HepG2 (cell line): ENCODE measurements around the gene CNRIP1. TPM values are rescaled to one million over a fixed set of nuclear protein-coding genes. Genes with fewer than 3 reads are reported as not detected.

Experiments used
- ATAC-seq: fragments of 200-7000 bp; cut with Tn5 transposase; 3 replicates; pipeline ENCODE4 v1.9.1; 2020; ENCODE audit warnings: mild to moderate bottlenecking, moderate library complexity
- BruUV-seq: library from RNA; stranded (reverse); fragments of 400-500 nt; replicated peaks from 2 replicates; lab custom pipeline; 2021; lab: Mats Ljungman, UMichigan
- CTCF ChIA-PET: fragments of 300-600 bp; formaldehyde crosslinking; extraction: SDS; loops from one replicate; lab custom pipeline; 2021; ENCODE audit warnings: low total read pairs, inconsistent platforms, low intra/inter-chr PET ratio; lab: Yijun Ruan, JAX
- POLR2A ChIA-PET: fragments of 350-600 bp; sonication (Branson Sonifier 250); formaldehyde crosslinking; loops from one replicate; lab custom pipeline; 2020; ENCODE audit warnings: antibody characterized with exemption, inconsistent platforms; lab: Yijun Ruan, JAX
- DNase-seq: peaks from one replicate; pipeline ENCODE4 v3.0.0-alpha.2; 2015; ENCODE audit warnings: low spot score
- FAIRE-seq: peaks from 3 replicates; lab custom pipeline; 2011; peaks lifted over from hg19 to GRCh38; lab: Jason Lieb, UNC
- H2AFZ ChIP-seq: one replicate; pipeline ENCODE4 v1.6.1; 2011; ENCODE audit warnings: low read length, inconsistent platforms
- H3K27ac ChIP-seq: fragments of 300-600 bp; 3 replicates; pipeline ENCODE4 v1.8.0; 2011; ENCODE audit warnings: mixed run types, mild to moderate bottlenecking, mixed read lengths, low read length, inconsistent platforms; ENCODE audit not compliant: insufficient read depth; ENCODE audit errors: extremely low read length
- H3K27me3 ChIP-seq, 2 experiments: fragments of 200-600 bp in 1 of 2; 2 replicates in 1 of 2; 3 replicates in 1 of 2; pipeline versions ENCODE4 v1.6.0 to v1.8.0; 2011; ENCODE audit warnings: low read length in 2 of 2, mild to moderate bottlenecking in 2 of 2, moderate library complexity in 2 of 2, inconsistent platforms in 1 of 2; ENCODE audit not compliant: insufficient read depth in 2 of 2, control insufficient read depth in 1 of 2
- H3K36me3 ChIP-seq, 2 experiments: fragments of 200-600 bp in 1 of 2; replicated peaks in 1 of 2; 2 replicates in 1 of 2; 3 replicates in 1 of 2; pipeline versions ENCODE4 v1.5.1 to v1.8.0; 2011; ENCODE audit warnings: low read length in 2 of 2, inconsistent platforms in 1 of 2; ENCODE audit not compliant: insufficient read depth in 2 of 2, control insufficient read depth in 1 of 2
- H3K4me1 ChIP-seq: 2 replicates; pipeline ENCODE4 v1.5.1; 2012; ENCODE audit warnings: low read length, inconsistent platforms; ENCODE audit not compliant: insufficient read depth
- H3K4me2 ChIP-seq: 2 replicates; pipeline ENCODE4 v1.6.0; 2011; ENCODE audit warnings: low read depth, low read length, inconsistent platforms
- H3K4me3 ChIP-seq, 3 experiments: fragments of 200-600 bp in 1 of 3; sonication (generic), shearing (Covaris generic) in 1 of 3; replicated peaks in 1 of 3; 2 replicates each; pipeline ENCODE4 v1.5.1; 2011 to 2016; ENCODE audit warnings: low read length in 3 of 3, inconsistent platforms in 2 of 3, low read depth in 2 of 3, mild to moderate bottlenecking in 2 of 3, control low read depth in 1 of 3, mixed read lengths in 1 of 3; ENCODE audit not compliant: insufficient read depth in 1 of 3
- H3K79me2 ChIP-seq: one replicate; pipeline ENCODE4 v1.6.1; 2011; ENCODE audit warnings: low read length, inconsistent platforms; ENCODE audit not compliant: insufficient read depth
- H3K9ac ChIP-seq: 2 replicates; pipeline ENCODE4 v1.6.0; 2011; ENCODE audit warnings: mild to moderate bottlenecking, low read depth, low read length, inconsistent platforms; ENCODE audit not compliant: insufficient read depth
- H3K9me3 ChIP-seq: 2 replicates; pipeline ENCODE4 v1.5.1; 2012; ENCODE audit warnings: mild to moderate bottlenecking, low read length
- H4K20me1 ChIP-seq: 2 replicates; pipeline ENCODE4 v1.6.0; 2011; ENCODE audit warnings: inconsistent platforms, mild to moderate bottlenecking, low read length, moderate library complexity; ENCODE audit not compliant: insufficient read depth
- CEBPB ChIP-seq: IDR thresholded peaks from 2 replicates; pipeline ENCODE4 v1.6.1; 2011; ENCODE audit warnings: low read depth, low read length, improper control_type of control experiment, borderline replicate concordance
- ELF4 ChIP-seq: sonication (generic); formaldehyde crosslinking; IDR thresholded peaks from 2 replicates; pipeline ENCODE4 v1.5.0; 2020; ENCODE audit warnings: missing genetic modification reagents, mild to moderate bottlenecking, moderate library complexity, borderline replicate concordance
- FOXA1 ChIP-seq, 2 experiments: fragments of 450-650 bp in 1 of 2; sonication (generic) in 1 of 2; formaldehyde crosslinking in 1 of 2; IDR thresholded peaks; 2 replicates each; pipeline versions ENCODE4 v1.4.0 to v1.6.1; 2016 to 2020; ENCODE audit warnings: missing genetic modification reagents in 1 of 2
- FOXJ3 ChIP-seq: sonication (generic); formaldehyde crosslinking; IDR thresholded peaks from 2 replicates; pipeline ENCODE4 v1.4.0; 2020; ENCODE audit warnings: missing genetic modification reagents, mild to moderate bottlenecking, borderline replicate concordance
- KAT8 ChIP-seq: IDR thresholded peaks from 2 replicates; pipeline ENCODE4 v1.6.1; 2016; ENCODE audit warnings: missing genetic modification reagents, missing compliant biosample characterization
- KDM1A ChIP-seq: IDR thresholded peaks from 2 replicates; pipeline ENCODE4 v1.6.1; 2016; ENCODE audit warnings: missing compliant biosample characterization
- RNF2 ChIP-seq: fragments of 450-650 bp; conservative IDR thresholded peaks from 2 replicates; pipeline ENCODE4 v1.6.1; 2016; ENCODE audit warnings: low read depth
- RXRA ChIP-seq: sonication (generic); formaldehyde crosslinking; IDR thresholded peaks from 2 replicates; pipeline ENCODE4 v1.5.1; 2020; ENCODE audit warnings: missing genetic modification reagents
- TOE1 ChIP-seq: sonication (generic); formaldehyde crosslinking; IDR thresholded peaks from 2 replicates; pipeline ENCODE4 v1.4.0; 2020; ENCODE audit warnings: mild to moderate bottlenecking, missing genetic modification reagents
- TOPORS ChIP-seq: sonication (generic); formaldehyde crosslinking; IDR thresholded peaks from 2 replicates; pipeline ENCODE4 v1.8.0; 2023; ENCODE audit warnings: mild to moderate bottlenecking, missing genetic modification reagents
- ZC3H13 ChIP-seq: sonication (generic); formaldehyde crosslinking; IDR thresholded peaks from 2 replicates; pipeline ENCODE4 v1.8.1; 2023; ENCODE audit warnings: mild to moderate bottlenecking, missing genetic modification reagents, moderate library complexity
- ZKSCAN1 ChIP-seq: fragments of 150-350 bp; IDR thresholded peaks from 2 replicates; pipeline ENCODE4 v1.6.1; 2014; ENCODE audit warnings: low read length
- ZNF460 ChIP-seq: sonication (generic); formaldehyde crosslinking; IDR thresholded peaks from 2 replicates; pipeline ENCODE4 v1.5.1; 2020; ENCODE audit warnings: missing genetic modification reagents, mild to moderate bottlenecking, borderline replicate concordance
- ZNF570 ChIP-seq: sonication (generic); formaldehyde crosslinking; IDR thresholded peaks from 2 replicates; pipeline ENCODE4 v1.4.0; 2020; ENCODE audit warnings: mild to moderate bottlenecking, missing genetic modification reagents, borderline replicate concordance
- ZNF780A ChIP-seq: sonication (generic); formaldehyde crosslinking; IDR thresholded peaks from 2 replicates; pipeline ENCODE4 v1.8.0; 2022; ENCODE audit warnings: mild to moderate bottlenecking, missing genetic modification reagents, moderate library complexity
- ZZZ3 ChIP-seq: sonication (generic); formaldehyde crosslinking; IDR thresholded peaks from 2 replicates; pipeline ENCODE4 v1.4.0; 2020; ENCODE audit warnings: missing genetic modification reagents, mild to moderate bottlenecking, borderline replicate concordance
- WGBS: methylation state at CpG from one replicate; pipeline ENCODE4 v1.1.6; 2017; ENCODE audit warnings: low lambda C conversion rate; 5-methylcytosine and 5-hydroxymethylcytosine counted together
- in situ Hi-C: cut with HindIII; loops from 2 replicates; pipeline ENCODE4 v1.10.0; 2017; ENCODE audit warnings: low pct_unique_long_range_greater_than_20kb; ENCODE audit not compliant: extremely low pct_ligation_motif_present
- intact Hi-C: fragments of 100-400 bp; cut with micrococcal nuclease; formaldehyde crosslinking; loops from one replicate; pipeline ENCODE4 v1.10.0; 2022; ENCODE audit not compliant: unreplicated experiment
- polyA plus RNA-seq, 8 experiments: library from polyadenylated mRNA; depleted of rRNA in 3 of 8; stranded (reverse) in 7 of 8; unstranded in 1 of 8; fragments of >200 nt; fragmentation: Illumina TruSeq in 4 of 8; extraction: Trizol in 4 of 8; gene quantifications; 2 replicates each; pipeline versions ENCODE4 v1.2.1 to v1.2.3, GENCODE V29; 2011 to 2016; ENCODE audit warnings: low read depth in 4 of 8, missing spikeins in 1 of 8, mixed read lengths in 1 of 8; ENCODE audit not compliant: insufficient read depth in 1 of 8
- total RNA-seq, 5 experiments: library from RNA; depleted of rRNA; stranded (reverse); fragments of >200 nt; fragmentation: Illumina TruSeq; extraction: Trizol; gene quantifications; 2 replicates each; pipeline ENCODE4 v1.2.3, GENCODE V29; 2016; ENCODE audit warnings: low read depth in 1 of 5
- TF ChIP-seq, protein P1 (sequence below): sonication (generic); formaldehyde crosslinking; IDR thresholded peaks from 2 replicates; pipeline ENCODE4 v1.4.0; 2020; ENCODE audit warnings: low read depth, mild to moderate bottlenecking, missing genetic modification reagents

CNRIP1 gene
- total and polyA plus RNA-seq, 2 of the 13 experiments (the other 11 are each of a cell fraction or from before 2014, with no cell fraction given) = not detected

DNA sequence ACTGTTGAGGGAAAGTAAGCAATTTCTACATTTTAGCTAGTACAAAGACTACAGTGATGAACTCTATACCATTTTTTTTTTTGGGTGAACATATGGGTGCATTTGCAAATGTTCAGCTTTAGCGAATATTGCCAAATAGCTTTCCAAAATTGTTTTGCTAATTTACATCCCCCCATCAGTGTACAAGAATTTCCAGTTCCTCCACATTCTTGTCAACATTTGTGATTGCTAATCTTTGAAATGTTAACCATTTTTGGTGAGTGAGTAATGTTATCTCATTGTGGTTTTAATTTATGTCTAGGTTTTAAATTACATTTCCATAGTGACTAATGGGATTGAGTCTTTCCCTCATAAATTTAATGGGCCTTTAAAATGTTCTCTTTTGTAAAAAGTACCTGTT is 16.4 kb upstream of the CNRIP1 start:
- no peak for FAIRE-seq
- ChIA-PET CTCF (no interaction called here), POLR2A (no interaction called here)
- Histone ChIP-seq H3K27ac (no peak overlapping the region), H3K4me1 (no peaks in the 10 kb centered on the region), H3K4me2 (no peak overlapping the region), H3K4me3 (no peak overlapping the region), H3K79me2 (no peaks in the 10 kb centered on the region), H2AFZ (no peak overlapping the region), H3K36me3 (no peaks in the 10 kb centered on the region), H3K9ac (no peak overlapping the region), H3K9me3 (no peaks in the 10 kb centered on the region), H3K27me3 (peaks cover 0 to 7% of the 10 kb centered on the region in 2 experiments; a peak in 1 of 5 replicates), H4K20me1 (no peaks in the 10 kb centered on the region)
- 19% methylated on average over 1 of the region's 1 CpG for WGBS
- no peak for DNase-seq
- in situ Hi-C loops = no loop called here
- TF ChIP-seq FOXA1 (IDR thresholded peaks at IDR 0.05) = no peak
- TF ChIP-seq FOXA1 (CRISPR knock-in tag; IDR thresholded peaks at IDR 0.05) = no peak
- TF ChIP-seq KDM1A (CRISPR knock-in tag) = no peak
- TF ChIP-seq ZNF460 (CRISPR knock-in tag) = no peak
- TF ChIP-seq, protein P1, sequence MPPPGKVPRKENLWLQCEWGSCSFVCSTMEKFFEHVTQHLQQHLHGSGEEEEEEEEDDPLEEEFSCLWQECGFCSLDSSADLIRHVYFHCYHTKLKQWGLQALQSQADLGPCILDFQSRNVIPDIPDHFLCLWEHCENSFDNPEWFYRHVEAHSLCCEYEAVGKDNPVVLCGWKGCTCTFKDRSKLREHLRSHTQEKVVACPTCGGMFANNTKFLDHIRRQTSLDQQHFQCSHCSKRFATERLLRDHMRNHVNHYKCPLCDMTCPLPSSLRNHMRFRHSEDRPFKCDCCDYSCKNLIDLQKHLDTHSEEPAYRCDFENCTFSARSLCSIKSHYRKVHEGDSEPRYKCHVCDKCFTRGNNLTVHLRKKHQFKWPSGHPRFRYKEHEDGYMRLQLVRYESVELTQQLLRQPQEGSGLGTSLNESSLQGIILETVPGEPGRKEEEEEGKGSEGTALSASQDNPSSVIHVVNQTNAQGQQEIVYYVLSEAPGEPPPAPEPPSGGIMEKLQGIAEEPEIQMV (CRISPR knock-in tag) = no peak
- TF ChIP-seq RNF2 = no peak
- no peak for TF ChIP-seq ZNF780A (CRISPR knock-in tag)
- ATAC-seq = no peak
- no TSS peak for BruUV-seq
- intact Hi-C loops = no loop called here

DNA sequence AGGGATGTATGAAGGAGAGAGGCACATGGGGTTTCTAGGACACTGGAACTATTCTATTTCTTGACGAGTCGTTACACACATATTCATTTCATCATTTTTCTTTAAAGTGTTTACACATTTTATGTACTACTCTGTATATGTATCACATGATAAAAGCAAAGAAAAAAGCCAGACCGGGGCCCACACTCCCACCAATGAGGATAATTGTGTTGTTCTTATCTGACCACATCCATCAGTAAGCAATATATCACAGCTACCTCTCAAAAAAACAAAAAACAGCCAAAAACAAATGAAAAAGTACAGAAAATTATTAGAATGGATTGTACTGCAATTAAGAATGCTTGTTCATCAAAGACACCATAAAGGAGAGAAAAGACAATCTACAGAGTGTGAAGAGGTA is 14.2 kb upstream of the CNRIP1 start:
- no peak overlapping the region for H3K4me3 ChIP-seq
- H3K36me3 ChIP-seq = no peaks in the 10 kb centered on the region
- in situ Hi-C loops (no loop called here), intact Hi-C loops (no loop called here)
- no peaks in the 10 kb centered on the region for H4K20me1 ChIP-seq
- no peaks in the 10 kb centered on the region for H3K9me3 ChIP-seq
- BruUV-seq = no TSS peak
- H3K4me2 ChIP-seq = no peak overlapping the region
- ATAC-seq (no peak), FAIRE-seq (no peak), DNase-seq (no peak)
- H3K9ac ChIP-seq = no peak overlapping the region
- no peaks in the 10 kb centered on the region for H3K27me3 ChIP-seq
- TF ChIP-seq ZZZ3 (CRISPR knock-in tag) (no peak), ZKSCAN1 (no peak), ZNF570 (CRISPR knock-in tag) (no peak), ELF4 (CRISPR knock-in tag) (no peak), CEBPB (no peak), TOE1 (no peak), ZC3H13 (no peak), TOPORS (CRISPR knock-in tag) (no peak), FOXJ3 (CRISPR knock-in tag) (no peak), RXRA (CRISPR knock-in tag) (no peak), KAT8 (CRISPR knock-in tag) (no peak)
- no peaks in the 10 kb centered on the region for H3K4me1 ChIP-seq
- no peaks in the 10 kb centered on the region for H3K79me2 ChIP-seq
- POLR2A ChIA-PET = no interaction called here
- CTCF ChIA-PET = no interaction called here
- 1% methylated on average over 3 of the region's 3 CpGs for WGBS
- H3K27ac ChIP-seq = no peak overlapping the region
- no peak overlapping the region for H2AFZ ChIP-seq
